CD4-positive, alpha-beta T cell treated with Interleukin-6 for 4 hours (primary cell): ENCODE data around the gene RBM20.
A peak's percentile ranks its signal among the peaks of the same experiment; 100 is the strongest.
"Not testable (repeated sequence)": the region's sequence is repeated elsewhere in the genome, so short reads cannot be mapped to it uniquely, and the experiment has no call there.

Experiments
- DNase-seq: peaks from one replicate; pipeline ENCODE4 v3.0.0-alpha.2; 2020; ENCODE audit warnings: mixed read lengths

RBM20 gene

DNA sequence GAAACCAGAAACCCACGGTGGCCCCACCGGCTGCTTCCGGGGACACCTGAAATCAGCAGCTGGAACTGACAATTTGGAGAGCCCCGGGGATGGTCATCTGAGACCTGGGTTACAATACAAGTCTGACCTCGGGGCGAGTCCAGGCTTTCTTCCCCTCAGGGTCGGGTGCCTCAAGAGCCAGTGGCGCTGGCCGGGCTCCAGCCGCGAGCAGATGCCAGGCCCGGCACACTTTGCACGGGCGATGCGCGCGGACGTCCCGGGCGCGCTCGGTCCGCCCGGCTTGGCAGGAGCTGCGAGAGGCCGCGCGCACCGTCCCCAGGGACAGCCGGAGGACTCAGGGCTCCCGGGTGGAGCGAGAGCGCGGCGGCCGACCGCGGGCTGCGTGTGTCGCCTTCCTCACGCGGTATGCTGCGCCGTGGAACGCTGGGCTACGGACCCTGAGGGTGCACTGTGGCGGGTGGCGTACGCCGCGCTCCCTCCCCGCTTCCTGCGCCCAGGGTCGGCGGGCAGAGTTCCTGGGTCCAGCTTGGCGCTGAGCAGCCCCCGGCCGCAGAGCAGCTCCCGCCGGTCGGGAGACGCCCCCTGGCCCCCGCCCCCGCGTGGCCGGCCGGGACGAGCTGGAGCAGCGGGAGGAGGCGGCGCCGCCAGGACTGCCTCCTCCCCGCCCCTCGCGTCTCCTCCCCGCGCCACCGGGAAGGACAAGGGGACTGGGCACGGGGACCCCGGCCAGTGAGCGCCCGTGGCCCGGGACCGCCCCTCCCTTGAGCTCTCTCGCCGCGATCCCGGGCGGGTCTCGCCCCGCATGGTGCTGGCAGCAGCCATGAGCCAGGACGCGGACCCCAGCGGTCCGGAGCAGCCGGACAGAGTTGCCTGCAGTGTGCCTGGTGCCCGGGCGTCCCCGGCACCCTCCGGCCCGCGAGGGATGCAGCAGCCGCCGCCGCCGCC is at the start of gene RBM20:
RBM20 (plus strand) TSS at position 684 of the 945 bp plus-strand sequence; CDS start at position 803, 119 bp downstream.
- peak; percentile 13 for DNase-seq

DNA sequence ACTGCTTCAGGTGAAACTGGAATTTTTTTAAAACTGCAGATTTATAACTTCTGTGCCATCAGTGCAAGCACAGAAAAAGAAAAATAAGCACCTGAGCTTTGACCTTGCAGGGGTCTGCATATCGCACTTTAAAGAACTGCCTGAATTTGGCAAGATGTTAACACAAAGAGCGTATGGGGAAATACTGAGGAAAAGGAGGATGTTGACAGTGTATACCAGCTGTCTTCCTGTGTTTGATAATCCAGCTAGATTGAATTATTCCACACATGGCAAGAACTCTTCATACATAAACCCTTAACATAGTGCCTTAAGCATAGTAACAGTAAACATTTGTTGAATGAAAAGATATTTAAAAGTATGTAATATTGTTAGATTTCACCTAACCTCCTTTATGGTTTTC is 46.7 kb upstream of the RBM20 start:
- DNase-seq, result no peak

DNA sequence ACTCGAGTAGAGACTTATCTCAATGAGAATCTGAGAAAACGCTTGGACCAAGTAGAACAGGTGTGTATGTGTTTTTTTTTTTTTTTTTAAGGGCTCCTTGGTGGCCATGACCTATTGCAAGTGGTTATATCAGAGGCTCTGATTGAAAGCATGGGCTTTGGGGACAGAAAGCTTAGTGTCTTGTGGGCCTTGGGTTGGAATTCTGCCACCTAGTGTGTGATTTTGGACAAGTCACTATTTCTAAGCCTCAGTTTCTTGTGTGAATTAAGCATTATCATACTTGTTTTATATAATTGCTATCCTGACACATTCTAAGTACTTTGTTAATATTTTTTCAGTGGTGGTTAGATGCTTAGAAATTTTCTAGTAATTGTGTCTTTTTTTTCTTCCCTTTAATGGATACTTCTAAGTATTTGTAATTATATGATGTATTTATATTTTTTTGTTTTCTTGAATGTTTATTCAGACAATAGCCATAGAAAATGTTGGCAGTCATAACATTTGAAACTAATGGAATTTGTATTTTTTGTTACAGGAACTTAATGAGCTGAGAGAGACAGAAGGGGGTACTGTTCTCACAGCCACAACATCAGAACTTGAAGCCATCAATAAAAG is 43.5 kb upstream of the RBM20 start:
- peak; percentile 33 for DNase-seq

DNA sequence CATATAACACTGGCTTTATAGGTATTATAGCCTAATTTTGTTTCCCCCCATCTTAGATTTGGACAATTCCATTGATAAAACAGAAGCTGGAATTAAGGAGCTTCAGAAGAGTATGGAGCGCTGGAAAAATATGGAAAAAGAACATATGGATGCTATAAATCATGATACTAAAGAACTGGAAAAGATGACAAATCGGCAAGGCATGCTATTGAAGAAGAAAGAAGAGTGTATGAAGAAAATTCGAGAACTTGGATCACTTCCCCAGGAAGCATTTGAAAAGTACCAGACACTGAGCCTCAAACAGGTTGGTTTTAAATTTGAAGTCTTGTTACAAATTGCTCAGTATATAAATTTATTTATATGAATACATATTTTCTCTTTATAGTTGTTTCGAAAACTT is 42.6 kb upstream of the RBM20 start:
- DNase-seq, result no peak

DNA sequence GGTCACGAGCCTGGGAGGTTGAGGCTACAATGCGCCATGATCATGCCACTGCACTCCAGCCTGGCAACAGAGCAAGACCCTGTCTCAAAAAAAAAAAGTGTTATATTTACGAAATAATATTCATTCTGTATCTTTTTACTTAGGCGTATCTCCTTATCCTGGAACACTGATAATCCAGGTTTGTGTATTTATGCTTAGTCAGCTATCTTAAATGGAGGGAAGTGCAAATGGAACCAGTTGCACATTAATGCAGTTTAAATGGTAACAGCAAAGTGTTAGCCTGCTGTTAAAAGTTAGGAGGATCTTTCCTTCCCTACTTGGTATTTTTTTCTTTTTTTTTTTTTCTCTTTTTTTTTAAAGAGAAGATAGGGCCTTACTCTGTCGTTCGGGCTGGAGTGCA is 36.0 kb upstream of the RBM20 start:
- DNase-seq, result no peak

DNA sequence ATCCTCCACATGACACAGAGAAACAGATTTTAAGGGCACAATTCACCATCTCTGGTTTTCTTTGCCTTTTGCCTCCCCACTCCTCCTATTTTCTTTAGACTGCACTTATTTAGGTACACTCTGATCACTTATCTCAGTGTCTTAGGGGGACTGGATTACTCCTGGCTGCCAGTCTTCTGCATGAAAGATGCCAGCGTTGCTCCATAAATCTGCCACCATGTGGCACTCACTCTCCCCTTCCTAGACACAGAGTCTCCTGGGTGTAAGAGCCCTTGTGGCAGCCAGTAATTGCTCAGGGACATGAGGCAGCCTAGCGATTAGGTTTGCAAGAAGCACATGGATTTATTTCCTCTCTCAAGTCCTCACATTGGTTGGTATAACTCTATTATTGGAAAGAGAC is 34.5 kb upstream of the RBM20 start:
- DNase-seq, result no peak

DNA sequence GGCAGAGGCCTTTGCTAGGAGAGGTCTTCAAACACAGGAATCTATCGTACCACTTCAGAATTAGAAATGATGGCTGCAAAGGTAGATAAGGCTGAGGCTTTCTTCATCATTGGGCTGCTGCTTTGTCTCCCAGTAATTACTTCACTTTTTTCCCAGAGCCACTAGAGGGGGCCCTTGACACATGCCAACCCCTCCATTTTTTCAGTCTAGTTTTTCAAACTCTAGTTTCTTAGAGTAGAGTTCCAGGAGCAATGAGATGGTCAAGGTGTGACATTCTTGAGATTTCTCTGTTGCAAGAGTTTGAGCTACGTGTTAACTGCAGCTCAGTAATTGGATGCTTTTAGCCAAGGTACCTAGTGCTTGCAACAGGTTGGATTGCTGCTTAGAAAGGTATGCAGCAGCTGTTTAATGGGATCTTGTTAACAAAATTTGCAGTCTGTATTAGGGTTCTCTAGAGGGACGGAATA is 33.8 kb upstream of the RBM20 start:
- DNase-seq, result peak; percentile 64

DNA sequence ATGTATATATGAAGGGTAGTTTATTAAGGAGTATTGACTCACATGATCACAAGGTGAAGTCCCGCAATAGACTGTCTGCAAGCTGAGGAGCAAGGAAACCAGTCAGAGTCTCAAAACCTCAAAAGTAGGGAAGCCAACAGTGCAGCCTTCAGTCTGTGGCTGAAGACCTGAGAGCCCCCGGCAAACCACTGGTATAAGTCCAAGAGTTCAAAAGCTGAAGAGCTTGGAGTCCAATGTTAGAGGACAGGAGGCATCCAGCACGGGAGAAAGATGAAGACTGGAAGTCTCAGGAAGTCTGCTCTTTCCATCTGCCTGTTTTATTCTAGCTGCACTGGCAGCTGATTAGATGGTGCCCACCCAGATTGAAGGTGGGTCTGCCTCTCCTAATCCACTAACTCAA is 33.4 kb upstream of the RBM20 start:
- not testable (repeated sequence) for DNase-seq

DNA sequence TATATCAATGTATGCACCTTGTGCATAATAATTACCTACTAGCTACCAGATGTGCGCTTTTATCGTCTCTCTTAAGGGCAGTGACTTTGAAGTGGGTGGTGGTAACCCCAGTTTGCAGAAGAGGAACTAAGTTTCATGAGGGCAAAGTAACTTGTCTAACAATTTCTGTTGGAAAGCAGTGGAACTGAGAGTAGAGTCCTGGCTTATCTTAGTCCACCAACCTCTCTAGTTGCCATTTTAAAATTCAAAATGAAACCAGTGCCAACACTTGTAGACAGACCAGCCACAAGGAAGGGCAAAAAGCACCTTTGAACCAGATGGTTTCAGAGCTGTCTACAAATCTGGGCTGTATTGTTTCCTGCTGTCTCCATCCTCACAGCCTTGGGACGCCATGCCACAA is 32.0 kb upstream of the RBM20 start:
- DNase-seq, result no peak

DNA sequence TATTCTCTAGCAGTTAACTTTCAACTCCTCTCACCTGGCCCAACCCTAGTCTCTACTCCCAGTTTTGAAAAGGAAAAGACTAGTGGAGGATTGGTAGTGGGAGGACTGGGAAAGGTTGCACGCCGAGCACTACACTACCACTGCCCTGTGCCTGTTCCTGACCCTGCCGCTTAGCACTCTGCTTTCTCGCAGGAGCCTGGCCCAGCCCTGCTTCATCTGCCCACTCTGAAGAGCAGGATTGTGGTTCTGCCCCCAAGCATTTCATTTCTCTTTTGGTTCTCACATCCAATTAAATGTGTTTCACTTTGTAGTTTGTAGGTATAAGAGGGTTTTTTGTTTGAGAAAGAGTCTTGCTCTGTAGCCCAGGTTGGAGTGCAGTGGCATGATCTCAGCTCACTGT is 31.5 kb upstream of the RBM20 start:
- no peak for DNase-seq

DNA sequence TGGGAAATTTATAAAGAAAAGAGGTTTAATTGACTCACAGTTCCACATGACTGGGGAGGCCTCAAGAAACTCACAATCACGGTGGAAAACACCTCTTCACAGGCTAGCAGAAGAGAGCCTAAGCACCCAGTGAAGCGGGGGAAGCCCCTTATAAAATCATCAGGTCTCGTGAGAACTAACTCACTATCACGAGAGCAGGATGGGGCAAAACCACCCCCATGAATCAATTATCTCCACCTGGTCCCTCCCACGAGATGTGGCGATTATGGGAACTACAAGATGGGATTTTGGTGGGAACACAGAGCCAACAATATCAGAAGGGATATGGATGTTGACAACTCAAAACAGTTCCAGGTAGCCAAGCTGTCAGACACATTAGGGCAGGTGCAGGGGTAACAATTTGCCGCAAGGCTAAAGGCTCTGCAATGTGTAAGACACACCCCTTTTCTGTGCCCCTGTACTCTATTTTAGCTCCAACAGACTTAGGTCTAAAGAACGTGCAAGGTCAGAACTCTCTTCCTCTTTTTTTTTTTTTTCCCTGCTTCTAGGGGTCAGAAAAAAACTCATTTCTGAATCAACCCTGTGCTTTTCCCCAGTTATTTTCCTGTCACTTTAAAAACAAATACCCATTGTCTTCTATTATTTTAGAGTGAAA is 30.7 kb upstream of the RBM20 start:
- no peak for DNase-seq

DNA sequence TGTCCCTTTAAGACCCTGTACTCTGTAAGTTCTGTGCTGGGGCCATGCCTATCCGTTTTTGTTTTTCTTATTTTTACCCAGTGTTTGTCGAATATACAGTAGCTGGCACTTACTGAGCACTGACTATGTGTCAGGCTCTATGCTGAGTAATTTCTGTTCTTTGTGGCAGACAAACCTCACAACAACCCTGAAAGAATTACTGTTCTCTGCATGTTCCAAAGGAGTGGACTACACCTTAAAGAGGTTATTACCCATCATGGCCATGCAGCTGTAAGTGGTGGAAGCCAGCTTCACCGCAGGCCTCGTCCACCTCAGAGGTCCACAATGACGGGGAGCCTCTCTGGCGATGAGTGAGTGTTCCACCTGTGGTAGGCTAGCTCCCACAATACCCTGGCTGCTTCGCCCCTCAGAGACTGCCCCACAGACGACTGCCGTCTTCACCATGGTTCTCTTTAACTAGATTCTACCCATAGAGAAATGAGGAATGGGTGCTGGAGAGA is 30.1 kb upstream of the RBM20 start:
- DNase-seq, result no peak

DNA sequence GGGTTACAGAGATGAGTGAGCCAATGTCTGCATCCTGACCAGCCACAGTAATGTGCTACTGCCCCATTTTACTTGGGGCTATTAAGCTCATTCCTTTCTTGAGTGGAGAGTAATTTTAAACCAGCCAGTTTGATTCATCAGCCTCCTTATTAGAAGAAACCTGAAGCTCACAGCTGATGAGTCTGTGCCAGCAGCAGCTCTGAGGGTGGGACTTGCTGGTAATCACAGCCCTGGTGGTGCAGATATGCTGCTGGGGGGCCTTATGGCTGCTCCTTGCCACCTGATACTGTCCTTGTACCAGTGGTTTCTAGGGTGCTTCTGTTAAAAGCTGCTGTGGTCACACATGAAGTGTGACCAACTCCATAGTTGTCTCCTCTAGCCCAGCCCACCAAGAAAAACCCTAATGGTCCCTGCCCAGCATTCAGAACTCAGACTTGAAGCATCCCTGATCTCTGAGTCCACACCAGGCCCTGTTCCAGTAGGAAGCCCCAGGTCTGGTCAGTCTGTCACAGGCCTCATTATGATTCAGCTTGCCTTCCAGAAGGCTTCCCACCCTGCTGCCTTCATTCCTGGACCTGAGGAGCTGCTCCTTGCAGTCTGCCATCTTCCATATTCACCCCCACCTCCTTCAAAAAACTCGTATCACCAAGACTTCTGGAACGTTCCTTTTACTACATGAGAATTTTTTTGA is 28.9 kb upstream of the RBM20 start:
- DNase-seq, result no peak

DNA sequence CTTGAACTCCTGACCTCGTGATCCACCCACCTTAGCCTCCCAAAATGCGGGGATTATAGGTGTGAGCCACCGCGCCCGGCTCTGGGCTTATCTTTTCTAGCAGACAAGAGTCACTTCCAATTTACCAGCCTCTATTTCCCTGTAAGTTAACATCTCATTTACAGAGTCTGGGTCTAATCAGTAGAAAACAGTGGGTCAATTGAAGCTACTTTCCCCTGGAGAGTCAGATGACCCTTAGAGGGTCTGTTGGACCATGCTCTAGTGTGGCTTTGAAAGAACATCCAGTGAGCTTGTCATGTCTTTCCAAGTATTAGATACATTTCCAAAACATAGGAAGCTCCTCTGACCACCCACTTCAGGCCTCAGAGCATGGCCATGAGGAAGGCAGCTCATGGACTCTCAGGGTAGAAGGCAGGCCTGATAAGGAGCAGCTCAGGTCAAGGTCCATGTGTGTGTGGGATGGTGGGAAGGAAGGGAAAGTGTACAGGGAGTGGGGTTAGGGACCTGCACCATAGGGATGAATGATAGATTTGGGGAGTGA is 27.6 kb upstream of the RBM20 start:
- DNase-seq, result no peak

DNA sequence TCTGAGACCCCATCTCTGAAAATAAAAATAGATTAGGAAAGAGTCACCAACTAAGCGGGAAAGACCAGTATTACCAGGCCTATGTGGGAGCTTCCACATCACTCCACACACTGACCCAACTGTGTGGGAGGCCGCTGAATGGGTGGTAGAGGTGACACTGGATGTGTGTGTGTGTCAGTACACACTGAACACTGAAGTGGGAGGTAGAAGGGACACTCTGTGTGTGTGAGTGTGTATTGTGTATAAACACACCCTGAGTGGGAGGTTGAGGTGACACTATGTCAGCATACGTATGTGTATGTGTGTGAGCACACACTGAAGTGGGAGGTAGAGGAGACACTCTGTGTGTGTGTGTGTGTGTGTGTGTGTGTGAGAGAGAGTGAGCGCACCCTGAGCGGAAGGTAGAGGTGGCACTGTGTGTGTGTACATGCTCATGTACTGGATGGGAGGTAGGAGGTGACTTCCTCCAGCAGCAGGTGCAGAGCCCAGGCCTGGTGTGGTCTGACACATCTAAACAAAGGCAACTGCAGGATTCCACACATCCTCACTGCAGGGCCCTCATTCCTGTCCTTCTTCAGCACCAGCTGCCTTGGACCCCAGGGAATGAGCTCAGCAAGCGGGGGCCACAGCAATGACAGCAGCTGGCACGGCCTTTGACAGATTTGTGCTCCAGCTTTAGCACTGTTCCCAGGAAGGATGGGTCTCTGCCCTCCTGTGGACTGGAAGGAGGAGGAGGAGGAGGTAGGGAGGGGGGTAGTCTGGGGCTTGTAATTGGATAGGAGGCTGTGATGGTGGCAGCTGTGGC is 26.5 kb upstream of the RBM20 start:
- DNase-seq, result peak; percentile 23

DNA sequence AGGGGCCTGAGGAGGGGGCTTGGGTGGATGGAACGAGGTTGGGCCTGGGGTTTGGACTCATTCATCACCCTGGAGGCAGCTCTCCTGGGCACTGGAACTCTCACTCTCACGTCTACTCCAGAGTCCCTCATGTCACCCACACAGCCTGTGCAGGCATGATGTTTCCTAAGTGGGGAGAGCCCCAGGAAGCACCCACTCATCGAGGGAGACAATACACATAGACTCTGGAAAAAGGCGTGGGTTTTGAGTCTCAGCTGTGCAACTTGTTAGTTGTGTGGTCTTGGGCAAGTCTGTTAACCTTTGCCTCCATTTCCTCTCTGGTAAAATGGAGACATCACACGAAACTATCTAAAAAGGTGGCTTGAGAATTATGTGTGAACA is 25.9 kb upstream of the RBM20 start:
- DNase-seq, result no peak

DNA sequence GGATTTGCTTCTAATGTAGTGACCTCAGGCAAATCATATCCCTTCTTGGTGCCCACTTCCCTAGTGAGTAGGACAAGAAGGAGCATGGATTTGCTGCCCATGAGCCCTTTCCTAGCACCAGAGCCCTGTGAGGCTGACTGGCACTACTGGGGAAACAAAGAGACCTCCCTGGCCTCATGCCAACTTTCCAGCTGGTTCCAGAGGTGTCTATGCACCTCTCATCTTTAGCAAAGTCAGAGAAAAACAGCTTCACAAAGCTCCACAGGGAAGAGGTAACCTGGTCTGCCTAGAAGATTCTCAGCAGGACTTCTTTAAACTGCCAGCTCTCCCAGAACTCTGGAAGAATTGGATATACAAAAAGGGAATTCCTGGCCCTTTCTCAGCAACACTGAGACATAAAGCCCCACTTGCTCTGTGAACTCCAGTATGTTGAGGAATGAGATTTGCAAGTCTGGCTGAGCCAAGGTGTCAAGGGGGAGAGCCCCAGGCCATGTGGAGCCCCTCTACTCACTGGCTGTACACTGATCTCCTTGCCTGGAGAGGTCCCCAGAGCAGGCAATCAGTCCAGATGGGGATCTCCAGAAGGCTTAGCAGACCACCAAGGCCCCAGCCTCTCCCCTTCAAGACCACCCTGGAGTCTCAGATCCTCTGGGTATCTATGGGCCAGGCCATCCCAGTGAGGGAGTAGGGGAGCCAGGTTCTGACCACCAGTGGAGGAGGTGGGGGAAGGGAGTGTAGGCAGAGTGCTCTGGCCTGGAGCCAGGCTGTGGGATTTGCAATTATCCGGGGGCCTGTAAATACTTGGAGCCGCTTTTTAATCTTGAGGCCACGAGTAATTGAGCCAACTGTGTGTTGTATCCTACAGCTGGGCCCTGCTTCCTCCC is 24.4 kb upstream of the RBM20 start:
- no peak for DNase-seq

DNA sequence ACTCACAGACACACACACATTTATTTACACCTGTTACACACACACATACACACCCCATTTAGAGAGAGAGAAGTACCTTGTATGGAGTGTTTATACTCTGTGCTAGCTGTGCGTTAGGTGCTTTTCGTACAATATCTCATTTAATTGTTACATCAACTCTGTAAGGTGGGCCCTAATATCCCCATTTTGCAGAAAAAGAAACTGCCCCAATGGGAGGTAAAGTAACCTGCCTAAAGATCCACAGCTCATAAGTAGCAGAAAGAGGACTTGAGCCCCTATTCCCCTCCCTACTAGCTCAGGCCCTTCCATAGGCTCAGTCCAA is 23.8 kb upstream of the RBM20 start:
- DNase-seq, result no peak

DNA sequence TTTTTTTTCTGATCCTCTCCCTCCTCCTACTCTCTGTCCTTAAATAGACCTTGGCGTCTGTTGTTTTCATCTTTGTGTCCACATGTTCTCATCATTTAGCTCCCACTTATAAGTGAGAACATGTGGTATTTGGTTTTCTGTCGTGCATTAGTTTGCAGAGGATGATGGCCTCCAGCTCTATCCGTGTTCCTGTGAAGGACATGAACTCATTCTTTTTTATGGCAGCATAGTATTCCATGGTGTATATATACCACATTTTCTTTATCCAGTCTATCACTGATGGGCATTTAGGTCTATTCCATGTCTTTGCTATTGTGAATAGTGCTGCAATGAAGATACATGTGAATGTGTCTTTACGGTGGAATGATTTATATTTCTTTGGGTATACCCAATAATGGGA is 20.8 kb upstream of the RBM20 start:
- not testable (repeated sequence) for DNase-seq

DNA sequence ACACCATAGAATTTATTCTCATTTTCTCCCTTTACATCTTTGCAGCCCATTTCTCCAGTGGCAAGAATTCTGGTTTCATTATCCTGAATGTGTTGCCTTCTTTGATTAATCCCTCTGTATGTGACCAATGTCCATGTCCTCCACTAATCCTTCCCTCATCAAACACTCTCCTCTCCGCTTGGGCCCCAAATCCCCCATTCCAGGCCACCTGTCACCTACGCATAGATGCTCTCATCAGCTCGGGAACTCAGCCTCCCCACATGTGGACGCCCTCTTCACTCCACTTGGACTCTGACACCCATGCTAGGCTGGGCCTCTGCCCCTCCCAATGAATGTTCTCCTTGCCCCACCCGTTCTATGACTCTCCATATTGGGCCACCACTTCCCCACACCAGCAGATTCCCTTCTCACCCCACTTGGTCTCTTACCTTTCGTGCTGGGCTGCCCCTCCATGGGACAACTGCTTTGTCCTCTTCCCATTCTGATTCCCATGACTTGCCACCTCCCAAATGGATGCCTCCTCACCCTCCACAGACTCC is 18.7 kb upstream of the RBM20 start:
- DNase-seq, result no peak
